Neural progenitor cell (in vitro differentiated cells): ENCODE measurements around the gene GRAMD1B. TPM values are rescaled to one million over a fixed set of nuclear protein-coding genes. Genes with fewer than 3 reads are reported as not detected.

Experiments
- DNase-seq: peaks from one replicate; pipeline ENCODE4 v3.0.0-alpha.2; 2016; ENCODE audit warnings: low spot score
- H2AFZ ChIP-seq: fragments of 200-600 bp; sonication (generic); replicated peaks from 2 replicates; pipeline ENCODE4 v1.6.1; 2016; ENCODE audit warnings: antibody characterized with exemption
- H3F3A ChIP-seq: fragments of 200-600 bp; sonication (generic); 2 replicates; pipeline ENCODE4 v1.6.1; 2016; ENCODE audit warnings: antibody characterized with exemption, low read depth
- H3K27ac ChIP-seq: fragments of 200-600 bp; sonication (generic); 2 replicates; pipeline ENCODE4 v1.5.1; 2016; ENCODE audit warnings: mild to moderate bottlenecking
- H3K27me3 ChIP-seq: fragments of 200-600 bp; sonication (generic); 2 replicates; pipeline ENCODE4 v1.6.1; 2016; ENCODE audit warnings: mild to moderate bottlenecking, moderate library complexity
- H3K36me3 ChIP-seq: fragments of 200-600 bp; sonication (generic); 2 replicates; pipeline ENCODE4 v1.5.1; 2016
- H3K4me1 ChIP-seq: fragments of 200-600 bp; sonication (generic); 2 replicates; pipeline ENCODE4 v1.6.1; 2016; ENCODE audit warnings: mixed run types
- H3K4me2 ChIP-seq: fragments of 200-600 bp; sonication (generic); 2 replicates; pipeline ENCODE4 v1.6.1; 2016
- H3K4me3 ChIP-seq: fragments of 200-600 bp; sonication (generic); 2 replicates; pipeline ENCODE4 v1.5.1; 2016
- H3K79me2 ChIP-seq: fragments of 200-600 bp; sonication (generic); 2 replicates; pipeline ENCODE4 v1.6.1; 2016; ENCODE audit warnings: low read depth
- H3K9ac ChIP-seq: fragments of 200-600 bp; sonication (generic); 2 replicates; pipeline ENCODE4 v1.6.1; 2016
- H3K9me3 ChIP-seq: fragments of 200-600 bp; sonication (generic); 2 replicates; pipeline ENCODE4 v1.5.1; 2016; ENCODE audit warnings: low read depth
- H4K20me1 ChIP-seq: fragments of 200-600 bp; sonication (generic); 2 replicates; pipeline ENCODE4 v1.6.1; 2016; ENCODE audit warnings: low read depth
- H3K27ac Mint-ChIP-seq: 3 replicates; pipeline ENCODE4 v1.8.0; 2021; ENCODE audit warnings: mixed read lengths
- H3K27me3 Mint-ChIP-seq: 2 replicates; pipeline ENCODE4 v1.8.0; 2022; ENCODE audit warnings: low read depth, mild to moderate bottlenecking, inconsistent platforms, moderate library complexity, mixed read lengths; ENCODE audit not compliant: insufficient read depth
- H3K36me3 Mint-ChIP-seq: 3 replicates; pipeline ENCODE4 v1.8.0; 2021; ENCODE audit warnings: mixed read lengths
- H3K4me1 Mint-ChIP-seq: 3 replicates; pipeline ENCODE4 v1.8.0; 2021; ENCODE audit warnings: mixed read lengths
- H3K4me3 Mint-ChIP-seq: 3 replicates; pipeline ENCODE4 v1.8.0; 2021; ENCODE audit warnings: mild to moderate bottlenecking, moderate library complexity, mixed read lengths
- H3K9me3 Mint-ChIP-seq: 3 replicates; pipeline ENCODE4 v1.8.0; 2020; ENCODE audit warnings: mixed read lengths
- EZH2 ChIP-seq: fragments of 200-600 bp; sonication (generic); IDR thresholded peaks from 2 replicates; pipeline ENCODE4 v1.6.1; 2017; ENCODE audit warnings: antibody characterized with exemption, mild to moderate bottlenecking, moderate library complexity
- EZH2phosphoT487 ChIP-seq: fragments of 200-600 bp; sonication (generic); IDR thresholded peaks from 2 replicates; pipeline ENCODE4 v1.6.1; 2017; ENCODE audit warnings: antibody characterized with exemption
- total RNA-seq: library from RNA; depleted of rRNA; stranded (reverse); fragments of >200 nt; gene quantifications from 2 replicates; pipeline ENCODE4 v1.2.3, GENCODE V29; 2015; ENCODE audit warnings: low replicate concordance
- TF ChIP-seq, protein P1 (sequence below): fragments of 200-600 bp; sonication (generic); IDR thresholded peaks from 2 replicates; pipeline ENCODE4 v1.5.1; 2017; ENCODE audit warnings: antibody characterized with exemption, mild to moderate bottlenecking

The GRAMD1B gene
- total RNA-seq, 1 donor from 2014 or later, result 12.6 TPM

DNA sequence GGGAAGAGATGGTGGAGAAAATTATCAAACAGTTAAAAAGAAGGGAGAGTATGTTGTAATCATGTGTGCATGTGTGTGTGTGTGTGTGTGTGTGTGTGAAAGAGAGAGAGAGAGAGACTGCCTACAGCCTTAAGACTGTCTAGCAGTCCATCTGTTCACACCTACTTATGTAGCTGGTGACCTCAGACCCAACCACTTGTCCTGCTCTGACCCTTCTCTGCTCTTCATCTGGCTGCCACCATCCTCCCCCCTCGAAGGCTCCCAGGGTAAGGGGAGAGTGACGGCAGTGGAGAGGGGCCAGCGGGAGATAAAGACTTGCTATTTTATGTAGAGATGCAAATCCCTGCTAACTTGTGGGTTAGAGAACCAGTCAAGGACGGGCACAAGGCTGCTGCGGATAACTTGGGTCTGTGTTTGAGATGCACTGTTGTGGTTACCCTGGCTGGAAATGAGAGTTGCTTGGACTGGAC is 24.9 kb upstream of the GRAMD1B start:
- peaks cover 56% of the 10 kb centered on the region for H3K4me1 ChIP-seq
- peak overlapping the region; percentile 36 for H3K4me2 ChIP-seq
- no peaks in the 10 kb centered on the region for H3K79me2 ChIP-seq
- H2AFZ ChIP-seq, result no peak overlapping the region
- Mint-ChIP-seq H3K4me1 (peaks cover 61% of the 10 kb centered on the region), H3K9me3 (no peaks in the 10 kb centered on the region), H3K36me3 (no peaks in the 10 kb centered on the region), H3K27ac (peak overlapping the region; percentile 5), H3K4me3 (no peak overlapping the region), H3K27me3 (peaks cover 2% of the 10 kb centered on the region)
- H4K20me1 ChIP-seq, result peaks cover 15% of the 10 kb centered on the region
- no peak overlapping the region for H3K9ac ChIP-seq
- H3K36me3 ChIP-seq, result no peaks in the 10 kb centered on the region
- H3K27ac ChIP-seq, result no peak overlapping the region
- peaks cover 42% of the 10 kb centered on the region for H3K27me3 ChIP-seq
- peaks cover 35% of the 10 kb centered on the region for H3F3A ChIP-seq
- H3K4me3 ChIP-seq, result no peak overlapping the region
- TF ChIP-seq, protein P1, sequence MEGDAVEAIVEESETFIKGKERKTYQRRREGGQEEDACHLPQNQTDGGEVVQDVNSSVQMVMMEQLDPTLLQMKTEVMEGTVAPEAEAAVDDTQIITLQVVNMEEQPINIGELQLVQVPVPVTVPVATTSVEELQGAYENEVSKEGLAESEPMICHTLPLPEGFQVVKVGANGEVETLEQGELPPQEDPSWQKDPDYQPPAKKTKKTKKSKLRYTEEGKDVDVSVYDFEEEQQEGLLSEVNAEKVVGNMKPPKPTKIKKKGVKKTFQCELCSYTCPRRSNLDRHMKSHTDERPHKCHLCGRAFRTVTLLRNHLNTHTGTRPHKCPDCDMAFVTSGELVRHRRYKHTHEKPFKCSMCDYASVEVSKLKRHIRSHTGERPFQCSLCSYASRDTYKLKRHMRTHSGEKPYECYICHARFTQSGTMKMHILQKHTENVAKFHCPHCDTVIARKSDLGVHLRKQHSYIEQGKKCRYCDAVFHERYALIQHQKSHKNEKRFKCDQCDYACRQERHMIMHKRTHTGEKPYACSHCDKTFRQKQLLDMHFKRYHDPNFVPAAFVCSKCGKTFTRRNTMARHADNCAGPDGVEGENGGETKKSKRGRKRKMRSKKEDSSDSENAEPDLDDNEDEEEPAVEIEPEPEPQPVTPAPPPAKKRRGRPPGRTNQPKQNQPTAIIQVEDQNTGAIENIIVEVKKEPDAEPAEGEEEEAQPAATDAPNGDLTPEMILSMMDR, result no peak
- TF ChIP-seq EZH2phosphoT487, result no peak
- no peak for TF ChIP-seq EZH2
- DNase-seq, result no peak
- H3K9me3 ChIP-seq, result no peaks in the 10 kb centered on the region

DNA sequence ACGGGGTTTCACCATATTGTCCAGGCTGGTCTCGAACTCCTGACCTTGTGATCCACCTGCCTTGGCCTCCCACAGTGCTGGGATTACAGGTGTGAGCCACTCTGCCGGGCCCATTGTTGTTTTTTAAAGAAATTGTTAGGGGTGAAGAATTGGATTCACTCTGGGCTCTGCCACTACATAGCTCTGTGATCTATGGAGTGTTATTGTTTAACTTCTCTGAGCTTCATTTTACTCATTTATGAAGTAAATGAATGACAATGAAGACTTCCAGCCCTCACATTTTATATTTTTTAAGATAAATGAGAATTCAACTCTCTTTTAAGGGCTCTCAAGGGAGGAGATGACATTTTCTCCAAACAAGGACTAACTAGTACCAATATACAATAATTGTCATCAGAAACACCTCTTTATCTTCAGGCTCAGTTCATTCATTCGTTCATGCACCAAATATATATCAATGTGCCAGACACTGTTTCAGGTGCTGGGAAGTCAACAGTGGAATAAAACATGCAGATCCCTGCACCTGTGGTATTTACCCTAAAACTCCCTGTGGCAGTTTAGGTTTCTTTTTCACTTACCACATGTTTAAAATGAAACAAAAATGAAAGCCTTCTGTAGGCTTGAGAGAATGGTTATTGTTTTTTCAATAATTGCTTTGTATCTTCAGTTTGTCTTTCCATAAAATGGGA is 23.5 kb upstream of the GRAMD1B start:
- H3K79me2 ChIP-seq, result no peaks in the 10 kb centered on the region
- H3K27me3 Mint-ChIP-seq, result peaks cover 4% of the 10 kb centered on the region
- H3K4me1 ChIP-seq, result peaks cover 56% of the 10 kb centered on the region
- TF ChIP-seq, protein P1, result no peak
- TF ChIP-seq EZH2 (no peak), EZH2phosphoT487 (no peak)
- peaks cover 53% of the 10 kb centered on the region for H3K27me3 ChIP-seq
- H3K36me3 ChIP-seq, result no peaks in the 10 kb centered on the region
- H3K4me1 Mint-ChIP-seq, result peaks cover 66% of the 10 kb centered on the region
- H3K27ac Mint-ChIP-seq, result no peak overlapping the region
- H3K4me2 ChIP-seq, result peak overlapping the region; percentile 49
- H4K20me1 ChIP-seq, result peaks cover 15% of the 10 kb centered on the region
- no peaks in the 10 kb centered on the region for H3K9me3 ChIP-seq
- no peak overlapping the region for H3K4me3 Mint-ChIP-seq
- H3K9ac ChIP-seq, result no peak overlapping the region
- H3K4me3 ChIP-seq, result no peak overlapping the region
- no peak overlapping the region for H2AFZ ChIP-seq
- H3K27ac ChIP-seq, result no peak overlapping the region
- H3K9me3 Mint-ChIP-seq, result no peaks in the 10 kb centered on the region
- no peak for DNase-seq
- peaks cover 35% of the 10 kb centered on the region for H3F3A ChIP-seq
- H3K36me3 Mint-ChIP-seq, result no peaks in the 10 kb centered on the region

DNA sequence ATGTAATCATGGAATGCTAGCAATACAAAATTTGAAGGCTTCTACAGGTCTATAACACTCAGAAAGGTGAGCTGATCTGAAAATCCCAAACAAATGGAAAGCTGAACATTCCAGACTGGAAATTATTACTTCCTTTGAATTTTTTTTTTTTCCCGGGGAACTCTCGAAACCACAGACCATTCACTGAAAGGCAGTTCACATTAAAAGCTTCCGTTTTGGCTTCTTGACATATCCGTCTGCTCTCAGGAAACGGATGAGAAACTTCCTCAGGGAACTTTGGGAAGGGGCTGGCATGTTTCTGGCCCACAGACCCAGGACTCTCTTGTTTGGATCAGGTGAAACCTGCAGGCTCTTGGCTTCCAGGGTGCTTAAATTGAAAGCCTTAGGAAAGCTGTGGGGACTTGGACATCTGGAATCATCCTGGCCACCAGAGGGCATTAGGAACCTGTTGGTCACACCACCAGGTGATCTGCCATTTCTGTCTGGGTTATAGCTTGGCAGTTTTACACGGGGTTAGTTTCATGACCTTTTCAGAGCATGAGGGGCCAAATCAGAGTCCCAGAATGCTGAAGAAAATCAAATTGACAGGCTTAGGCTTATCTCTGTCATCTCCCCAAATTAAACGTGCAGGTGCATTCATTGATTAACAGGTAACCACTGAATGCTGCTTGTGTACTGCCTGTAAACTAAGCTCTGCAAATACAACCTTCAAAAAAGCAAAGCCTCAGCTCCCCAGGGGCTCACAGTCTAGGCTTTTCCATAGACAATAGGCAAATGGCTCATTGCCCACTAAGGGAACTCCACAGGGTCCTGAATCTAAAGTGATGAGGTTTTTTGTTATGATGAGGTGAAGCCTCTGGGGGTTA is 22.7 kb upstream of the GRAMD1B start:
- Mint-ChIP-seq H3K36me3 (no peaks in the 10 kb centered on the region), H3K4me1 (peaks cover 66% of the 10 kb centered on the region), H3K9me3 (no peaks in the 10 kb centered on the region), H3K4me3 (peak overlapping the region; percentile 60), H3K27ac (peak overlapping the region; percentile 90), H3K27me3 (peaks cover 4% of the 10 kb centered on the region)
- TF ChIP-seq EZH2, result no peak
- TF ChIP-seq, protein P1, result peak; percentile 78
- Histone ChIP-seq H3K27ac (no peak overlapping the region), H4K20me1 (peaks cover 15% of the 10 kb centered on the region), H3K4me2 (peak overlapping the region; percentile 49), H3F3A (peaks cover 35% of the 10 kb centered on the region), H3K27me3 (peaks cover 53% of the 10 kb centered on the region), H3K36me3 (no peaks in the 10 kb centered on the region), H3K9ac (no peak overlapping the region), H3K4me3 (no peak overlapping the region), H2AFZ (no peak overlapping the region), H3K4me1 (peaks cover 56% of the 10 kb centered on the region), H3K9me3 (no peaks in the 10 kb centered on the region), H3K79me2 (no peaks in the 10 kb centered on the region)
- DNase-seq, result peak; percentile 88
